ENCODE data around the gene DKKL1.

Gene DKKL1

DNA sequence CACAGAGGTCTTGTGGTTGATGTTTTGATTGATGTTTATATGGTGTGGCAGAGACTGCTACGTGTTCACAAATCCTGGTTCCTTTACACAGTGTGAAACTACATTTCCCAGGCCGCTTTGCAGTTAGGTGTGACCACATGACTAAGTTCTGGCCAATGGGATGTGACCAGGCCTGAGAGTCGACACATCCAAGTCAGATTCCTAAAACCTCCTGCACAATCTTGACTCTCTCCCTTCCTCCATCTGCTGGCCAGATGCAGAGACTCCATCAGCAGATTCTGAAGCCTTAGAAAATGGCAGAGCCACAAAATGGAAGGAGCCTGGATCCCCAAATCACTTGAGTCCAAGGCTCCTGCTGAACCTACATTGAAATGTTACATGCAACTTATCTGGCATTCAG lies 15.8 kb upstream of the DKKL1 start:
- no peaks in the 10 kb centered on the region for H3K4me1 ChIP-seq (ENCODE audit: control insufficient read depth in 1 of 2, insufficient read depth in 1 of 2, low read depth in 1 of 2, low read length in 1 of 2)

DNA sequence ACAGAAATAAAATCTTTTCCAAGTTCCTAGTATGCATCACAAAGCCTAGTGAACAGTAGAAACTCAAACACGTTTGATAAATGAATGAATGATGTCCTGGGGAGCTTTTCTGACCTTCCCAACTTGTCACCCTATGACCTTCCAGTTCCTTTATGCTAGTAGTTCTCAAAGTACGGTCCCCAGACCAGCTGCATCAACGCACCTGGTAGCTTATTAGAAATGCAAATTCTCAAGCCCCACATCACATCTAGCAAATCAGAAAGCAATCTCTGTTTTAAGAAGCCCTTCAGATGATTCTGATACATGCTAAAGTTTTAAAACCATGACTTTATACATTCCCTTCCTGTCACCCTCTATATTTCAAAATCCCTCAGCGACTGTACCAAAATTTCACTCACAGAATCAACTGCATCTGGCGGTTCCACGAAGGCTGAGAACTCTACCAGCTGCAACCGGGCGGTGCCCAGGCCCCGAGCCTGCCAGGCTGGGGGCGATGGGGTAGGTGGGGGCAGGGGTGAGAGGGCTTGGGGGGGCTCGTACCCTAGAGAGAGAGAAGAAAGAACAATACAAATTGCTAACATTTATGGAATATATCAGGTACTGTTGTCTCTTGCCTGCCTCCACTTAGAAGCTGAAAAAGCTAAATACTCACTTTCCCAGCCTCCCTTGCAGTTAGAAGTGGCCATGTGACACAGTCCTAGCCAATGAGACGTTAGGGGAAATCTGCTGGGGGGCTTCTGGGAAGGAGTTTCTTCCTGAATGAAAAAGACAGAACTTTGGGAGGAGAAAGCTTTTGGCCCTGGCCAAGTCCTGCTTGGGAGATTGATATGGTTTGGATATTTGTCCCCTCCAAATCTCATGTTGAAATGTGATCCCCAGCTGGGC lies 15.1 kb upstream of the DKKL1 start:
- peaks cover 15% of the 10 kb centered on the region for H3K27me3 ChIP-seq
- H3K9me3 ChIP-seq: no peaks in the 10 kb centered on the region
- no peaks in the 10 kb centered on the region for H3K4me1 ChIP-seq (ENCODE audit: control insufficient read depth in 1 of 2, insufficient read depth in 1 of 2, low read depth in 1 of 2, low read length in 1 of 2)
- H3K4me3 ChIP-seq (ENCODE audit: low read depth in 1 of 2, low read length in 1 of 2): no peak overlapping the region
- no peaks in the 10 kb centered on the region for H3K36me3 ChIP-seq
- no peak overlapping the region for H3K27ac ChIP-seq
- TF ChIP-seq, protein P1, sequence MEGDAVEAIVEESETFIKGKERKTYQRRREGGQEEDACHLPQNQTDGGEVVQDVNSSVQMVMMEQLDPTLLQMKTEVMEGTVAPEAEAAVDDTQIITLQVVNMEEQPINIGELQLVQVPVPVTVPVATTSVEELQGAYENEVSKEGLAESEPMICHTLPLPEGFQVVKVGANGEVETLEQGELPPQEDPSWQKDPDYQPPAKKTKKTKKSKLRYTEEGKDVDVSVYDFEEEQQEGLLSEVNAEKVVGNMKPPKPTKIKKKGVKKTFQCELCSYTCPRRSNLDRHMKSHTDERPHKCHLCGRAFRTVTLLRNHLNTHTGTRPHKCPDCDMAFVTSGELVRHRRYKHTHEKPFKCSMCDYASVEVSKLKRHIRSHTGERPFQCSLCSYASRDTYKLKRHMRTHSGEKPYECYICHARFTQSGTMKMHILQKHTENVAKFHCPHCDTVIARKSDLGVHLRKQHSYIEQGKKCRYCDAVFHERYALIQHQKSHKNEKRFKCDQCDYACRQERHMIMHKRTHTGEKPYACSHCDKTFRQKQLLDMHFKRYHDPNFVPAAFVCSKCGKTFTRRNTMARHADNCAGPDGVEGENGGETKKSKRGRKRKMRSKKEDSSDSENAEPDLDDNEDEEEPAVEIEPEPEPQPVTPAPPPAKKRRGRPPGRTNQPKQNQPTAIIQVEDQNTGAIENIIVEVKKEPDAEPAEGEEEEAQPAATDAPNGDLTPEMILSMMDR (IDR thresholded peaks at IDR 0.05): no peak

More for the DNA sequence above, 15.8 kb upstream of the DKKL1 start:
- Histone ChIP-seq H3K4me3 (ENCODE audit: low read depth in 1 of 2, low read length in 1 of 2) (no peak overlapping the region), H3K27ac (no peak overlapping the region), H3K36me3 (no peaks in the 10 kb centered on the region), H3K9me3 (no peaks in the 10 kb centered on the region), H3K27me3 (peaks cover 10% of the 10 kb centered on the region)
- TF ChIP-seq, protein P1 (IDR thresholded peaks at IDR 0.05): no peak

DNA sequence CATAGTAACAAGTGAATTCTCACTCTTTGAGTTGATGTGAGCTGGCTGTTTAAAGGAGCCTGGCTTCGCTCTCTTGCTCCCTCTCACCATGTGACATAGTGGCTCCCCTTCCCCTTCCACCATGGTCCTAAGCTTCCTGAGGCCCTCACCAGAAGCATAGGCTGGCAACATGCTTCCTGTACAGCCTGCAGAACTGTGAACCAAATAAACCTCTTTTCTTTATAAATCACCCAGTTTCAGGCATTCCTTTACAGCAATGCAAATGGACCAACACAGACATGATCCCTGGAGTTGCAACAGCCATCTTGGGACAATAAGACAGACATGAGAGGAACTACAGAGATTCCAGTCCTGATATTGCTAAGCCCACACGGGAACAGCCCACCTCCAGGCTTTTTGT lies 14.1 kb upstream of the DKKL1 start:
- H3K36me3 ChIP-seq: no peaks in the 10 kb centered on the region
- TF ChIP-seq, protein P1 (IDR thresholded peaks at IDR 0.05): no peak

DNA sequence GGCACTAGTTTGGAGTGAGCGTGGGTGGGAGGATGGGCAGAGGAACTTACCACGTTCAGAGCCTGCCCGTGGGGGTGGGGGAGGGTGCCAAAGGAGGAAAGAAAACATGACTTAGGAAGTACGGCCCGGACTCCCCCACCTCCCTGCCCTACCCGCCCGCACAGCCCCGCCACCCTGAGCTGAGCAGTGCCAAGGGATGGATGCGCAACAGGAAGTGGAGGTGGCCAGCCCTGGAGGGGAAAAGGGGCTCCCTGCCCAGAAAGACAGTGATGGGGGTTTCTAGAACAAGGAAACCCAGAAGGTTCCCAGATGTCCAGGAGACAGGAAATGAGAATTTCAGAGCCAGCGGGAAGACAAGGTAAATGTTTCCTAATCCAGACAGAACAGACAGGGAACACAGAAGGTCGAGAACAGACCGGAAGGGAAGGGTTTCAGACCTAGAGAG lies 7.7 kb upstream of the DKKL1 start:
- Histone ChIP-seq H3K4me3 (ENCODE audit: low read depth in 1 of 2, low read length in 1 of 2) (peak overlapping the region; percentile 4 to 21), H3K9me3 (no peaks in the 10 kb centered on the region), H3K4me1 (ENCODE audit: control insufficient read depth in 1 of 2, insufficient read depth in 1 of 2, low read depth in 1 of 2, low read length in 1 of 2) (peaks cover 14 to 28% of the 10 kb centered on the region in 2 experiments), H3K36me3 (no peaks in the 10 kb centered on the region), H3K27ac (peak overlapping the region; percentile 41), H3K27me3 (peaks cover 57% of the 10 kb centered on the region)
- TF ChIP-seq, protein P1 (IDR thresholded peaks at IDR 0.05): no peak

More for the DNA sequence above, 14.1 kb upstream of the DKKL1 start:
- Histone ChIP-seq H3K27ac (no peak overlapping the region), H3K27me3 (peaks cover 15% of the 10 kb centered on the region), H3K4me3 (ENCODE audit: low read depth in 1 of 2, low read length in 1 of 2) (no peak overlapping the region), H3K4me1 (ENCODE audit: control insufficient read depth in 1 of 2, insufficient read depth in 1 of 2, low read depth in 1 of 2, low read length in 1 of 2) (peaks cover 0 to 7% of the 10 kb centered on the region in 2 experiments), H3K9me3 (no peaks in the 10 kb centered on the region)

DNA sequence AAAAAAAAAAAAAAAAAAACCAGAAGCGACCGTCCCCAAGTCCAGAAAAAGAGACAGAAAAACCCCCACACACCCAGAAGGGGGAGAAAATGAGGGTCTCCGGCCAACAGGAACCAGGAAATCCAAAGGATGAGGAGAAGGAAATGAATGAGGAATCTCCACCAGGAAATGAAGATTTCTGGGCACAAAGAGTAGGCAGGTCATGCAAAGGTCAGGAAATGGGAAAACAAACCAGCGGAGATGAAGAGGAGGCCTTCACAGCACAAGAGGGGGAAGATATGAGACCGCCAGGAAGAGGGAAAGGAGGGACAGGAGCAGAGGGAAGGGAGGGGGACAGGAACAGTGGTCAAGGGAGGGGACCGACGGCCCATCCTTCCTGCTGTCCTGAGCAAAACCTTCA lies 7.3 kb upstream of the DKKL1 start:
- H3K36me3 ChIP-seq: no peaks in the 10 kb centered on the region
- TF ChIP-seq, protein P1 (IDR thresholded peaks at IDR 0.05): no peak
- H3K4me3 ChIP-seq (ENCODE audit: low read depth in 1 of 2, low read length in 1 of 2): peak overlapping the region in 1 of 2 experiments; percentile 21

More for the DNA sequence above, 7.3 kb upstream of the DKKL1 start:
- H3K27ac ChIP-seq: no peak overlapping the region
- peaks cover 14 to 28% of the 10 kb centered on the region in 2 experiments for H3K4me1 ChIP-seq (ENCODE audit: control insufficient read depth in 1 of 2, insufficient read depth in 1 of 2, low read depth in 1 of 2, low read length in 1 of 2)
- no peaks in the 10 kb centered on the region for H3K9me3 ChIP-seq
- peaks cover 59% of the 10 kb centered on the region for H3K27me3 ChIP-seq
